Activated T-helper 17 cell treated with anti-CD3 and anti-CD28 coated beads, Interleukin-2, amount 50 U/mL, for 72 hours (primary cell): ENCODE data around the gene LRTM2. TPM values are rescaled to one million over a fixed set of nuclear protein-coding genes. Genes with fewer than 3 reads are reported as not detected.
"Not testable (repeated sequence)": the region's sequence is repeated elsewhere in the genome, so short reads cannot be mapped to it uniquely, and the experiment has no call there.

ENCODE experiments used
- ATAC-seq: fragments of 150-1000 bp; cut with Tn5 transposase; replicated peaks from 2 replicates; pipeline ENCODE4 v1.10.0; 2021; ENCODE audit warnings: mild to moderate bottlenecking, moderate library complexity
- H3K27ac Mint-ChIP-seq: one replicate; pipeline ENCODE4 v1.8.0; 2022; ENCODE audit warnings: mixed read lengths
- H3K27me3 Mint-ChIP-seq: one replicate; pipeline ENCODE4 v1.8.0; 2022; ENCODE audit warnings: mixed read lengths
- H3K36me3 Mint-ChIP-seq: one replicate; pipeline ENCODE4 v1.8.0; 2022; ENCODE audit warnings: low read depth, mild to moderate bottlenecking, mixed read lengths
- H3K4me1 Mint-ChIP-seq: one replicate; pipeline ENCODE4 v1.8.0; 2022; ENCODE audit warnings: mixed read lengths
- H3K4me3 Mint-ChIP-seq: one replicate; pipeline ENCODE4 v1.8.0; 2022; ENCODE audit warnings: mild to moderate bottlenecking, mixed read lengths
- H3K9me3 Mint-ChIP-seq: one replicate; pipeline ENCODE4 v1.8.0; 2022; ENCODE audit warnings: mixed read lengths
- total RNA-seq, 2 donors: library from RNA; stranded (reverse); gene quantifications; one replicate each; pipeline ENCODE4 v1.2.3, GENCODE V29; 2022

LRTM2 gene
- total RNA-seq, 2 donors from 2014 or later: not detected

DNA sequence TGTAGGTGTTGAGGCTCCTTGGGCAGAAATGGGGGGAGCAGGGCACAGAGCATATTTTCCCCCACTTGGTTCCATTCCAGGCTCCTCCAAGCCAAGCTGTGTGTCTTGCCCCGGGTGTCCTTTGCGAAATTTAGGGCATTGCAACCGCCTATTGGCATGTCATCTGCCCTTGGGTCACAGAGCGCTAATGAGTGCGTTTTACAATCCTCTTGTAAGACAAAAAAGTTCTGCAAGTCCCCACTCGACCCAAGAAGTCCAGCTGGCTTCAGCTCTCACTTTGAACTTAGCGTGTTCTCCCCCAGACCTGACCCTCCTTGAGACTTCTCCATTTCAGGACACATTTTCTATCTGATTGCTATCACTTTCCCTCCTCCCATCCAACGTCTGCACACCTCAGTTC, 6.1 kb upstream of the LRTM2 start:
- no peak for ATAC-seq
- no peaks in the 10 kb centered on the region for H3K36me3 Mint-ChIP-seq
- H3K27me3 Mint-ChIP-seq: peaks cover 4% of the 10 kb centered on the region
- no peak overlapping the region for H3K4me3 Mint-ChIP-seq
- H3K9me3 Mint-ChIP-seq: no peaks in the 10 kb centered on the region
- peaks cover 7% of the 10 kb centered on the region for H3K4me1 Mint-ChIP-seq
- no peak overlapping the region for H3K27ac Mint-ChIP-seq

DNA sequence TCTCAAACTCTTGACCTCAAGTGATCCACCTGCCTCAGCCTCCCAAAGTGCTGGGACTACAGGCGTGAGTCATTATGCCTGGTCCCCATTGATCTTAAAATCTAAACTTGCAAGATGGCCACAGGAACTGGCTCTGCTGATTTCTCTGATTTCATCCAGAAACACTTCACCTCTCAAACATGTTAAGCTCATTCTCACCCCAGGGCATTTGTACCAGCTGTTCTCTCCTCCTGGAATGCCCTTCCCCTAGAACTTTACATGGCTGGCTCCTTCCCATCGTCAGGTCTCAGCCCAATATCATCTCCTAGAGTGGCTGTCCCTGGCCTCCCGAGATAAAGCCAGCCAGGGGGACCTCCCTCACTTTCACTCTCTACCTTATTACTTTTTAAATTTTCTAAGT, 5.3 kb upstream of the LRTM2 start:
- no peak overlapping the region for H3K4me3 Mint-ChIP-seq
- peaks cover 11% of the 10 kb centered on the region for H3K27me3 Mint-ChIP-seq
- no peak for ATAC-seq
- H3K36me3 Mint-ChIP-seq: no peaks in the 10 kb centered on the region
- peaks cover 7% of the 10 kb centered on the region for H3K4me1 Mint-ChIP-seq
- no peaks in the 10 kb centered on the region for H3K9me3 Mint-ChIP-seq
- no peak overlapping the region for H3K27ac Mint-ChIP-seq

DNA sequence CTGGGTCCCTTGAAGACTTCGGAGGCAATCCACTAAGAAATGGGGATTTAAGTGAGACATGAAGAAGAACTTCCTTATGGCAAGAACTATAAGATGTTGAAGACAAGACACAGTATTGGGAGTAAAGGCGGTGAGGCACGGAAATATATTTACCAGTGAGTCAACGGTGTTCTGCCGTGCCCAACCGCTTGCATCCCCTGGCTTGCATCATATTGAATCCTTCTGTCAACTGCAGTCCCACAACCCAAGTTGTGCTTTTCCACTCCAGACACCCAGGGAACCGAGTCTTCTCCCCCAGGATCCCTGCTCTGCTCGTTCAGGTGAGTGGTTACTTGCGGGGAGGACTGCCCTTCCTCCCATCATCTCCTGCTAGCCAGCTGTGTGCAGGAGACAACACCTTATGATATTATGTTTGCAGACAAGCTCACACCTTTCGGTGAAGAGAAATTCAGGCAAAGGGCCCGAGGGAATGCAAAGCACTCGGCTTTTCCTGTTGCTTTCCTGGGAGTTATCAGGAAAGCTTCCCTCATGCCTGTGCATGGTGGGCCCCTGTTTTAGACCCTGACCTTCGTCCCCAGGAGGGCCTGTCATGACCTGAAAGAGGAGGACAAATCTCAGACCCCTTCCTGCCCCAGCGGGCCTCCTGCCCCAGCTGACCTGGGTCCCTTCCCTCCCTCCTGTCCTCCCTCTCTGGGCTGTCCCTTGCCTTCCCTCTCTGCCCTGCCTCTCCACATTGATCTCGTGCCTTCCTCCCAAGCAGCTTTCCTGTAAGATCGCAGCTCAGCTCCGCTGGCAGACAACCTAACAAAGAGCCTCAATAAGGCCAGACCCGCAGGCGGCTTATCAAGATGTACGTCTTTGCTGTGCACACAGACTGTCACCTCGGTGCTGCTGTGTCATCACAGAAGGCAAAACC, 4.3 kb upstream of the LRTM2 start:
- Mint-ChIP-seq H3K9me3 (no peaks in the 10 kb centered on the region), H3K4me3 (no peak overlapping the region), H3K36me3 (no peaks in the 10 kb centered on the region), H3K27me3 (peaks cover 19% of the 10 kb centered on the region), H3K4me1 (no peaks in the 10 kb centered on the region), H3K27ac (no peak overlapping the region)
- ATAC-seq: no peak

DNA sequence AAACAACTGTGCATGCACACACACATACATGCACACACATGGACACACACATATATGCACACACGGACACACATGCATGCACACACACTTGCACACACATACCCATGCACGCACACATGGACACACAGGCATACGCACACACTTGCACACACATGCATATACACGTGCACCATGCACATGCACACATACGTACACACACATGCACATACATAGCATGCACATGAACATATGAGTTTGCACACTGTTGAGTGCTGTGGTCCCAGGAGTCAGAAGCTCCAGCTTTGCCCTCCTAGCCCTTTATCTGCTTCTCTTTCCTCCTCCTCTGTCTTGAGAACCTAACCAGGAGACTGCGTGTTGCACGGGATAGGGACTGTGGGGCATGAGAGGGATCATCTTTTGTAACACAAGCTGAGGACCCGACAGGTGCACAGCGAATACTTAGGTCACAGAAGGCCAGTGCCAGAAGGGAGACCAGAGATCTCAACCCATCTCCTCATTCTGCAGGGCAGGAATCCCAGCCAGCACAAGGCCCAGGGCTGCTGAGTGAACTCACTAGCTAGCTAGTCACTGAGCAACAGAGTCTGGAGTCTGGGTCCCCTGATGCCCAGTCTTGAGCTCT, 3.5 kb upstream of the LRTM2 start:
- Mint-ChIP-seq H3K27me3 (peaks cover 20% of the 10 kb centered on the region), H3K4me3 (no peak overlapping the region), H3K4me1 (no peaks in the 10 kb centered on the region), H3K27ac (no peak overlapping the region), H3K9me3 (no peaks in the 10 kb centered on the region), H3K36me3 (no peaks in the 10 kb centered on the region)
- no peak for ATAC-seq

DNA sequence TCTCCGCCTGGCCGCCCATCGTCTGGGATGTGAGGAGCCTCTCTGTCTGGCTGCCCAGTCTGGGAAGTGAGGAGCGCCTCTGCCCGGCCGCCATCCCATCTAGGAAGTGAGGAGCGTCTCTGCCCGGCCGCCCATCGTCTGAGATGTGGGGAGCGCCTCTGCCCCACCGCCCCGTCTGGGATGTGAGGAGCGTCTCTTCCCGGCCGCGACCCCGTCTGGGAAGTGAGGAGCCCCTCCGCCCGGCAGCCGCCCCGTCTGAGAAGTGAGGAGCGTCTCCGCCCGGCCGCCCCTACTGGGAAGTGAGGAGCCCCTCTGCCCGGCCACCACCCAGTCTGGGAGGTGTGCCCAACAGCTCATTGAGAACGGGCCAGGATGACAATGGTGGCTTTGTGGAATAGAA, 2.4 kb upstream of the LRTM2 start:
- H3K27me3 Mint-ChIP-seq: peaks cover 27% of the 10 kb centered on the region

GRCh38 chr12:1819050-1819449, 1.3 kb upstream of the LRTM2 start:
- no peaks in the 10 kb centered on the region for H3K36me3 Mint-ChIP-seq
- no peak overlapping the region for H3K4me3 Mint-ChIP-seq
- peaks cover 27% of the 10 kb centered on the region for H3K27me3 Mint-ChIP-seq
- no peaks in the 10 kb centered on the region for H3K4me1 Mint-ChIP-seq
- no peak overlapping the region for H3K27ac Mint-ChIP-seq
- ATAC-seq: no peak
- no peaks in the 10 kb centered on the region for H3K9me3 Mint-ChIP-seq

More for the DNA sequence above, 2.4 kb upstream of the LRTM2 start:
- not testable (repeated sequence) for H3K4me3 Mint-ChIP-seq, H3K27ac Mint-ChIP-seq, H3K9me3 Mint-ChIP-seq, H3K36me3 Mint-ChIP-seq, ATAC-seq, H3K4me1 Mint-ChIP-seq

DNA sequence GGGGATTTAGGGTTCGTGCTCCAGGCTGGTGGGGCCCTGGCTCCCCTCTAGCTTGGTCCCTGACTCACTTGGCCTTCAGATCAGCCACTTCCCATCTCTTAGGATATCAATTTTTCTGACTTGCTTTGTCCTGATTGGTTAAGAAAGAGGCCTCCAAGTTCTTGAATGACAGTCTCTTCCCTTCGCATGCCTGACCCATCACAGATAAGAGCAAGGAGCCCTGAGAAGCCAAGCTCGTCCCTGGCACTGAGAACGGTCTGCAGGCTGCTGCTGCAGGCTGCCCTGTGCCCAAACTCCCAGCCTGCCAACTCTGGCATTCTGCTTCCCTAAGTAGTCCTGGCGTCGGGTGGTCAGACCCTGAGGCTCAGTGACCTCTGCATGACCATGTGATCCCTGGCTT, 794 bp upstream of the LRTM2 start:
- H3K4me1 Mint-ChIP-seq: no peaks in the 10 kb centered on the region
- peaks cover 27% of the 10 kb centered on the region for H3K27me3 Mint-ChIP-seq
- H3K27ac Mint-ChIP-seq: no peak overlapping the region
- no peak overlapping the region for H3K4me3 Mint-ChIP-seq
- no peaks in the 10 kb centered on the region for H3K36me3 Mint-ChIP-seq
- no peak for ATAC-seq
- no peaks in the 10 kb centered on the region for H3K9me3 Mint-ChIP-seq

- peaks cover 27% of the 10 kb centered on the region for H3K27me3 Mint-ChIP-seq
- no peak for ATAC-seq
- no peaks in the 10 kb centered on the region for H3K36me3 Mint-ChIP-seq
- H3K4me1 Mint-ChIP-seq: no peaks in the 10 kb centered on the region
- H3K9me3 Mint-ChIP-seq: no peaks in the 10 kb centered on the region
- no peak overlapping the region for H3K4me3 Mint-ChIP-seq
- no peak overlapping the region for H3K27ac Mint-ChIP-seq
Observed at GRCh38 chr12:1820896-1821291, 529 bp downstream of the LRTM2 start.

DNA sequence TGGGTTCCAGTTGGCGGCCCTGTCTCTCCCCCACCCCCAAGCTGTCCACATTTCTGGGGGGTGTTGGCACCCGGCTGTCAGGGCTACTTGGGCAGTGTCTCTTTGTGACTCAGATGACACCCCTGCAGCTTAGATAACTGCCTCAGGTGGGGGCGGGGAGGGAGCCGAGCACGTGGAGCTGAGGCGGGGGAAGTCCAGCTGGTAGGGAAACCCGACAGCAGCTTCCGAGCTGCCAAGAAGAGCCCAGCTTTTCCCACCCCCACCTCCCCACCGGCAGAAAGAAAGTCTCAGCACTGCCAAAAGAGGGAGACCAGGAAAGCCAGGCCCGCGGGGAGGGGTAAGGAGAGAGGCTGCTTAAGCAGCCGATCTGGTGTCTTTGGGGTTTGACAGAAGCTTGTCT, 1.4 kb downstream of the LRTM2 start:
- no peak for ATAC-seq
- Mint-ChIP-seq H3K4me3 (no peak overlapping the region), H3K4me1 (no peaks in the 10 kb centered on the region), H3K36me3 (no peaks in the 10 kb centered on the region), H3K27ac (no peak overlapping the region), H3K9me3 (no peaks in the 10 kb centered on the region), H3K27me3 (peaks cover 27% of the 10 kb centered on the region)

DNA sequence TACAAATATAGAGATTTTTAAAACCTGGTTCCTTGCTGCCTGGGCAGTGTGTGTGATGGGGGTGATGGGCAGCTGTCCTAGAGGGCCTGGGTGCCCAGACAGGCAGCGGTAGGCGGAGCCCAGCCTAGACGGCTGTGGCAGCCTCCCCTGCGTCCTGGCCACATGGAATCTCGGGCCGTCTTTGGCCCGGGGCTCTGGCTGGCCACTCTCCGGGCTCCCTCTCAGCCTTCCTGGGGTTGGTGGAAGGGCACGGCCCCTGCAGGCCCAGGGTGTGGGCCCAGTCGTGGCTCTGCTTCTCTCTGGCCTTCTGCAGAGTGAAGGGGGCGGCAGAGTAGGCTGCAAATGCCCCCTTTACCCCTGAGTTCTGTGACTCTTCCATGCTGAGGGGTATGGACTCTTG, 2.3 kb downstream of the LRTM2 start:
- Mint-ChIP-seq H3K27ac (no peak overlapping the region), H3K27me3 (peaks cover 27% of the 10 kb centered on the region), H3K4me1 (no peaks in the 10 kb centered on the region), H3K4me3 (no peak overlapping the region), H3K36me3 (no peaks in the 10 kb centered on the region), H3K9me3 (no peaks in the 10 kb centered on the region)
- no peak for ATAC-seq

- Mint-ChIP-seq H3K9me3 (no peaks in the 10 kb centered on the region), H3K4me3 (no peak overlapping the region), H3K27me3 (peaks cover 27% of the 10 kb centered on the region), H3K27ac (no peak overlapping the region), H3K4me1 (no peaks in the 10 kb centered on the region), H3K36me3 (no peaks in the 10 kb centered on the region)
- ATAC-seq: no peak
Observed at GRCh38 chr12:1823237-1823636, 2.9 kb downstream of the LRTM2 start.

DNA sequence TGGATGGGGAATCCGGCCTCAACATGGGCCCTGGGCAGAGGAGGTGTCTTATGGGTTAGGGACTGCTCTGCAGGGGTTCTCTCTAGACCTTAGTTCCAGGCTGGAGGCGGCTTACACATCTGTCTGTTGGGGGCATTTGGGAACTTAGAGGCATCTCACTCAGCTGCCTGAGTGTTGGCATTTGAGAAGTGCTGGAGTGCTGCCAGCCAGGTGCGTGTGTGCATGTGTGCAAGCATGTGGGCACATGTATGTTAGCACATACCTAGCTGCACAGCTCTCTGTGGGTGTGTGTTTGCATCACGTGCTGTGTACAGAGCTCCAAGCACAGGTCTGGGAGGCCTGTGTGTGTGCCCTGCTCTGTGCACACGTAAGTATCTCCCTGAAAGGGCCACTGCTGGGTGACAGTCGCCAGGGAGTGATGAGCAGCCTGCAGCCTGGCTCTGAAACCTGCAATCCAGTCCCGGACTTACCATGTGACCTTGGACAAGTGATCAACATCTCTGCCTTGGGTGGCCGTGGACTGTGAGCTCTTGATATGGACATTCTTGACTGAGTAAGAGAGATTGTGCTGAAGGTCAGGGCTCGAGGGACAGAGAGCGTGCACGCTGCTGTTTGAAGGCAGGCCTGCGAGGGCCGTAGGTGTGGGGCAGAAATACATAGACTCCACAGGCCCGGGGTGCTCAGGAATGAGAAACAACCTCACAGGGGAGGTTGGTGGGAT, 5.2 kb downstream of the LRTM2 start:
- no peaks in the 10 kb centered on the region for H3K36me3 Mint-ChIP-seq
- H3K27me3 Mint-ChIP-seq: peaks cover 20% of the 10 kb centered on the region
- H3K4me3 Mint-ChIP-seq: no peak overlapping the region
- no peaks in the 10 kb centered on the region for H3K4me1 Mint-ChIP-seq
- H3K9me3 Mint-ChIP-seq: no peaks in the 10 kb centered on the region
- H3K27ac Mint-ChIP-seq: no peak overlapping the region
- ATAC-seq: no peak

- no peaks in the 10 kb centered on the region for H3K4me1 Mint-ChIP-seq
- H3K36me3 Mint-ChIP-seq: no peaks in the 10 kb centered on the region
- no peak for ATAC-seq
- H3K27ac Mint-ChIP-seq: no peak overlapping the region
- peaks cover 15% of the 10 kb centered on the region for H3K27me3 Mint-ChIP-seq
- H3K4me3 Mint-ChIP-seq: no peak overlapping the region
- H3K9me3 Mint-ChIP-seq: no peaks in the 10 kb centered on the region
Observed at GRCh38 chr12:1826401-1826800, 6.0 kb downstream of the LRTM2 start.

DNA sequence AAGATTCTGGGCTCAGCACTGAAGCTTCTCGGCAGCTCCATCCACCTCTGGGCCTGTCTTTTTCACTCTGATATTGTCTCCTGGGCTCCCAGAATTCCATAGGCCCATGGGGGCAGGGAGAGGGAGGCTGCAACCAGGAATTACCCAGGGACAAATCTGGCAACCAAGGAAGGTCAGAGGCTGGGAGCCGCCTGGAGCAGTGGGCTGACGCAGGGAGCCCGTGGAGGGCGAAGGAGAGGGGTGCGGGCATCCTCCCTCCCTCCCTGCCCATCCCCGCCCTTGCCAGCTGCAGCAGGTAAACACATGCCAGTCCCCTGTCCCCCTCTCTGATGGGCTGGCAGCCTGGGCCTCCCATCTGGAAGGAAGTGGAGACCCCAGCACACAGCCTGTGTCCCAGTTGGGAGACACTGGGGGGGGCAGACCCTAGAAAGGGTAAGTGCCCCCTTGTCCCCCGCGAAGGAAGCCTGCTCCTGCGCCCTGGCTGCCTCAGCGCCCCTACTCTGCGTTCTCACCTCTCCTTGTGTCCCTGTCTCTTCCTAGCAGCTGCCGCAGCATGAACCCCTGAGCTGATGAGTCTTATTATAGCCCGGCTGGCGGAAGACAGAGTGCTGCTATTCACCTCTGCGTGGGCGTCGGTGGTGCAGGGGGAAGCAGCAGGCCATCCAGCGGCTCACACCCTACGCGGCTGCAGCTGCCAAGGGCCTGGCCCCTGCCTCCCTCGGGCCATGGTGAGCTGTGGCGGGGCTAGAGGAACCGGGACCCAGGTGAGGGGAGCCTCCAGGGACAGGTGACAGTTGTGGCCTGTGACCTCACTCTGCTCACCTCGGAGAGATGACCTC, 6.7 kb downstream of the LRTM2 start:
- H3K4me1 Mint-ChIP-seq: no peaks in the 10 kb centered on the region
- no peaks in the 10 kb centered on the region for H3K36me3 Mint-ChIP-seq
- peaks cover 16% of the 10 kb centered on the region for H3K27me3 Mint-ChIP-seq
- ATAC-seq: no peak
- H3K4me3 Mint-ChIP-seq: no peak overlapping the region
- no peaks in the 10 kb centered on the region for H3K9me3 Mint-ChIP-seq
- H3K27ac Mint-ChIP-seq: no peak overlapping the region
